Measurements from ENCODE around the gene ATP6V1G2.
"Not testable (repeated sequence)": the region's sequence is repeated elsewhere in the genome, so short reads cannot be mapped to it uniquely, and the experiment has no call there.

ATP6V1G2 gene

DNA sequence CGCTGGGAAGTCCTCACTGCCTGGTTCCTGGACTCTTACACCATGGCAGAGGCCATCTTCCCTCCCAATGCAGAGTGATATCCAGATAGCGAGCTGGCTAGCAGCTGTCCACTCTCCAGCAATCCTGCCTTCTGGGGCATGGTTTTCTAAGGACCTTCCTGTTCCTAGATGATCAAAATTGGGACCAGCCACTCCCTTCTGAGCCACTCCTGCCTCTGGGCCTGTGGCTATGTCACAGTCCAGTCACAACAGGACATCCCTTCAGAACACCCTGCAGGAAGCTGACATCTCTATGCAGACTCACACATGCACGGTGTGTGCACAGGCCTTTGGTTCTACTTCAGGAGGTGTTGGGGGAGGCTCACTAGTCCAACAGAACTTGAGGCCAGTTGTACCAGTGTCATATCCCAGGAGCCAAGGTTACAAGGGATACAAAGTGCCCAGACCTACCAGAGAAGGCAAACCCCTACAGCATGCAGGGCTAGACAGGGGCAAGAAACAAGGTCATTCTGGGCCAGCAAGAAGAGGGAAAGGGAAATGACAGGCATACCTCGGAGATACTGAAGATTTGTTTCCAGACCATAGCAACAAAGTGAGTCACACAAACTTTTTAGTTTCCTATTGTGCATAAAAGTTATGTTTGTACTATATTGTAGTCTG is 20.3 kb downstream of the ATP6V1G2 start:
- no peak for DNase-seq

DNA sequence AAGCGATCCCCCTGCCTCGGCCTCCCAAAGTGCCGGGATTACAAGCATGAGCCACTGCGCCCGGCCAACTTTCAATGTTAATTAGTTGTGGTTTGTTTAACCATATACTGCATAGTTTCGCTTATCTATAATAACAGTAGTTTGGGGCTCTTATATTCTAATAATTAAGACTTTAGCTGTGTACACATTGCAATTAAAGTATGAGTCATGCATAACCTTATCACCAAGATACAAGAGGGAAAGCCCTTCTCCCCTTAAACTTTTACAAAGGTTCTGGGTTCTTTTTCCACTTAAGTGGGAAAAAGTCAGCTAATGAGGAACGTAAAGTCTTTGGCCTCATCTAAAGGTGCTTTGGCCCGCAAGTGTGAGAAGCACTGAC is 20.9 kb downstream of the ATP6V1G2 start:
- no peak for DNase-seq

DNA sequence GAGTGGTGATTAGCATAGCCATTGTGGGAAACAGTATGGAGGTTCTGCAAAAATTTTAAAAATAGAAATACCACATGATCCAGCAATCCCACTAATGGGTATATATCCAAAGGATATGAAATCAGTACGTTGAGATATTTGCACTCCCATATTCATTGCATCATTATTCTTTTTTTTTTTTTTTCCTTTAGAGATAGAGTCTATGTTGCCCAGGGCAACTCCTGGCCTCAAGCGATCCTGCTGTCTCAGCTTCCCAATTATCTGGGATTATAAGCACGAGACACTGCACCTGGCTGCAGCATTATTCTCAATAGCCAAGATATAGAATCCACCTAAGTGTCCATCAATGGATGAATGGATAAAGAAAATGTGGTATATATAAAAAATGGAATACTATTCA is 24.6 kb downstream of the ATP6V1G2 start:
- no peak for DNase-seq

DNA sequence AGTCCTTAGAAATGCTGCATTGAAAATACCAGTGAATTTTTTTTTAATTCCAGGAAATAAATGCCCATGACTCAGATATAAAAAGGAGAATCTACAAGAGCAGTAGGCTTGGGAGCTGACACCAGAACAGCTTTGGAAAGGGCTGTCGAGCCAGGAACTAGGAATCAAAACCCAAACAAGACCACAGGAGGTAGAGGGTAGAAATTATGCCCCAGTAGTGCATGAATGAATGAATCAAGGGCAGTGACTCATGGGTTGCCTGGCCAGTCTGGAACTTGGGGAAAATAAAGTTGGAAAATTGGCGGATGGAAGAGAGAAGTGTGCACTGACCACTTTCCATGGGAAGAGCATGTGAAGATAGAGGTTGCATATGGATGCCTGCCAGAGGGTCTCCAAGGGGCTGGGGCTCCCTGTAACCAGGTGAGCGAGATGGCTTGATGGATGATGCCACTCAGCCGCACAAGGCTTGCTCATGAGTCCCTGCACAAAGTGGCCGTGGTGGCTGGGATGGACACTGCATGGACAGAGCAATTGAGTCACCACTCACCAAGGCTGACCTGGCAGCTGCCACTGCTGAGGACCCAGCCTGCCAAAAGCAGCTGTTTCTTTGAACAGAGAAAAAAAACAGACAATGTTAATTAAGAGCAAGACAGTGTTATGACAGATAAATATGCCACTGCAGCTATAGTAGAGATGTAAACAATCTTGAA is 32.8 kb downstream of the ATP6V1G2 start:
- no peak for DNase-seq

DNA sequence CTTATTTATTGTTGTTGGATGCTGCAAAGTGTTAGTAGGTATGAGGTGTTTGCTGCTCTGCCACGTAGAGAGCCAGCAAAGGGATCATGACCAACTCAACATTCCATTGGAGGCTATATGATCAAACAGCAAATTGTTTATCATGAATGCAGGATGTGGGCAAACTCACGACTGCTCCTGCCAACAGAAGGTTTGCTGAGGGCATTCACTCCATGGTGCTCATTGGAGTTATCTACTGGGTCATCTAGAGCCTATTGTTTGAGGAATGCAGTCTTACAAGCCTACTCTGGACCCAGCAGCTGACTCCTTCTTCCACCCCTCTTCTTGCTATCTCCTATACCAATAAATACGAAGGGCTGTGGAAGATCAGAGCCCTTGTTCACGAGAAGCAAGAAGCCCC is 36.4 kb downstream of the ATP6V1G2 start:
- DNase-seq: no peak

DNA sequence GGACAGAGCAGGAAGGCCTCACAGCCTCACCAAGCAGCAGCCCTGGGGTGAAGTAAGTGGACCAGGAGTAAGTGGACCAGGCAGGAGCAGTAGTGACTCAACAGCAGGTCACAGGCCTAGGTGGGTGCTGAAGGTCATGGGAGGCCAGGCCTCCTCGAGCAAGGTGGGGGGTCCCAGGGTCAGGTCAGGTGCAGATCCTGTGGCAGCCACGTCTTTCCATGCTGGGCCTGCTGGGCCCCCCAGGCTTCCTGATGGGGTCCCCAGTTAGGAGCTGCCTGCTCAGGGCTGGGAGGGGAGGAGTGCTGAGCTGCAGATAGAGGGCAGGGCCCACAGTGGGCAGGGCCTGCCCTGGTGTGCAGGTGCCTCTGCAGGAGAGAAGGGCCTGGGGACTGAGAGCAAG is 37.4 kb downstream of the ATP6V1G2 start:
- not testable (repeated sequence) for DNase-seq

DNA sequence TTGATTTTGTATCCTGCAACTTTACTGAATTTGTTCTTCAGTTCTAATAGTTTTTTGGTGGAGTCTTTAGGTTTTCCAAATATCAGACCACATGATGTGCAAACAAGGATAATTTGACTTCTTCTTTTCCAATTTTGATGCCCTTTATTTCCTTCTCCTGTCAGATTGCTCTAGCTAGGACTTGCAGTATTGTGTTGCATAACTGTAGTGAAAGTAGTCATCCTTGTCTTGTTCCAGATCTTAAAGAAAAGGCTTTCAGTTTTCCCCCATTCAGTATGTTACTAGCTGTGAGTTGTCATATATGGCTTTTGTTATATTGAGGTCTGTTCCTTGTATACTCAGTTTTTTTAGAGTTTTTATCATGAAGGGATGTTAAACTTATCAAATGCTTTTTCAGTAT is 43.8 kb downstream of the ATP6V1G2 start:
- no peak for DNase-seq

DNA sequence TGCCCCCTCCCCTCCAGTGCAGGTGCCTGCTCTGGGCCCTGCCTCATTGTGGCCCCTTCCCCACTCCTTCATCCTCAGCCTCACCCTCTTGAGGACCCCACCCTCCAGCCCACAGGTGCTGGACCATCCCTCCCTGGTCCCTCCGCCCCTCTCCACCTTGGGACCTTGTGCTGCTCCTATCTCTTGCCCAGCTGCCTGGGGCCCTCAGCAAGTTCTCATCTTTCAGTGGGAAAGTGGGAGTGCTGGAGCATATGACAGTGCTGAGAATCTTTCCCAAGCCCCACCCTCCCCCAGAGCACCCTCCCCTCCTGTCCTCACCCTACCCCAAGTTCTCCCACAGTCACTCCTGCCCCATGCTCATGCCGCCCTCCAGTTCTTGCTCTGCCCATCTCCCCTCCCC is 46.8 kb downstream of the ATP6V1G2 start:
- not testable (repeated sequence) for DNase-seq

DNA sequence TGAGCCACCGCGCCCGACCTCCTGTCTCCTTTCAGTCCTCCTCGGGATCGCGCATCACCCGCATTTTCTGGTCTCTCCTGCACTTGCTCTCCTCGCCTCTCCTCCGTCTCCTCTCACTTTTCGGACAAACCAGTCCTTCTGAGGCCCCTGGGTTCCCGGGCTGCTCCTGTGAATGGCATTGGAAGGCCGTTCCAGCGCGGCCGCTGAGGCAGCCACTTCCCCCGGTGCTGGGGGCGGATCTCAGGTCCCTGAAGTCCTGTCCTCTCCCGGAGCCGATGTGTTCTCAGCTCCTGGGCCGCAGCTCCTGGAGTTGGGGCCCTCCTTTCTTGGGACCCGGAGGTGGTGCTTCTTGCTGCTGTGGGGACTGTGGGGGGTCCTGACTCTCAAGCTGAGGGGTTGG is 47.7 kb downstream of the ATP6V1G2 start:
- no peak for DNase-seq

DNA sequence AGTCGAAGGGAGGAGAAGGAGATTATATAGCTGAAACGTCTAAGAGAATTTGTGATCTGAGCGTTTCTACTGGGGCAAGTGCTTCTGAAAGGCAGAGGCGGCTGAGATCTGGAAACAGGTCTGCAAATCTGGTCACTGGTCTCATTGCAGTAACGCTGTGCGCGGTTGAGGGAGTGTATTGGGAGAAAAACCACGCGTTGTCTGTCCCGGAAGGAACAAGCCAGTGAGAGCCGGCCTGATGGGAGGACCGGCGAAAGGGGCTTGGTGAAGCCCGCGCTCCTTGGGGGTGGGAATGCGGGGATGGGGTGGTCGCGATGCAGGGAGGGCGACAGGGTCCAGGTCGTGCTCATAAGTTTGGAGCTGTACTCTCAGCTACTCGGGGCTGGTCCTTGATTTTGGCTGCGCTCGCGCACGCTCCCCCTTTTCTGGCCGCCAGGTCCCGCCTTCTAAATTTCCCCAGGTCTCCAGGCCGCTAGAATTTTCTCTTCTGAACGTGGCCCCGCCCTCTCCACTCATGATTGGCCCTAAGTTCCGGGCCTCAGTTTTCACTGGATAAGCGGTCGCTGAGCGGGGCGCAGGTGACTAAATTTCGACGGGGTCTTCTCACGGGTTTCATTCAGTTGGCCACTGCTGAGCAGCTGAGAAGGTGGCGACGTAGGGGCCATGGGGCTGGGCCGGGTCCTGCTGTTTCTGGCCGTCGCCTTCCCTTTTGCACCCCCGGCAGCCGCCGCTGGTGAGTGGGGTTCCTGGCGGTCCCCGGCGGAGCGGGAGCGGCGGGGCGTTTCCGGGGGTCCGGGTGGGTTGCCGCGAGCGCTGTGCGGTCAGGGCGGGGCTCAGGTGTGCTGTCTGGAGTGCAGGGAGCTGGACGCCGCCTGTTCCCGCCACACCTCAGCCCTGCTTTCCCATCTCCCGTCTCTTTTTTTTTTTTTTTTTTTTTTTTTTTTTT is 48.6 kb downstream of the ATP6V1G2 start, which contains the start of gene MICB:
MICB (plus strand) TSS at position 615 of the 946 bp plus-strand sequence; CDS start at position 664, 49 bp downstream.
- peak; percentile 78 for DNase-seq

DNA sequence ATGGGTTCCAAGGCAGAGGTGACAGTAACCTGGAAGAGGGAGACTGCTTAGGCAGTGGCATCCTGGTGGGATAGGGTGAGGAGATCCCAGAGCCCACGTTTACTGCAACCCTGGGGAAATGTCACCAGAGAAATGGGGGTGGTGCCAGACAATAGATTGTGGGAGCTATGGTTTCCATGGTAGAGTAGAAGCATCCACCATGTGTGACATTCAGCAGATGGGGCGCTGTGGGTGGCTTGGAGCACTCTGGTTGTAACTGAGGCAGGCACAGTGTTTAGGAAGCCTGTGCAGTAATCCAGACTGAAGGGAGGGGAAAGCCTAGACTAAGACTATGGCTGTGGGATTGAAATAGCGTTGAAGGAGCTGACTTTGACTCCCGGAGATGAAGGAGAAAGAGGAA is 49.6 kb downstream of the ATP6V1G2 start:
- DNase-seq: not testable (repeated sequence)

DNA sequence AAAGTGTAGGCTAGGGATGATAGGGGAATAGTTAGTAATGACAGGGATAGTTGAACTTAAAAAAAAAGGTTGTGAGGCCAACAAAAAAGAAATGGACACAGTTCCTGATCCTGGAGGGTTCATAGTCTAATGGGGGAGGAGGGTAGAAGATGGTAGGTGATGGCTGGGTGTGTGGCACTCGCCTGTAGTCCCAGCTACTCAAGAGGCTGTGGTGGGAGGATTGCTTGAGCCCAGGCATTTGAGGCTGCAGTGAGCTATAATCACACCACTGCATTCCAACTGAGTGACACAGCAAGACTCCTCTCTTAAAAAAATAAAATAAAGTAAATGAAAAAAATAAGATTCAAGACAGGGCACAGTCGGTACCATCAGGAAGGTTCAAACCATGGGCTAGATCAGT is 50.8 kb downstream of the ATP6V1G2 start:
- DNase-seq: no peak

All from NCI-H774 (cell line).